GM23248 (cell line): ENCODE results near the gene KLRK1.
"Not testable (repeated sequence)": the region's sequence is repeated elsewhere in the genome, so short reads cannot be mapped to it uniquely, and the experiment has no call there.

ENCODE experiments used
- EZH2 ChIP-seq: fragments of 200-600 bp; sonication (generic); IDR thresholded peaks from 2 replicates; pipeline ENCODE4 v1.6.1; 2018; ENCODE audit warnings: antibody characterized with exemption, mild to moderate bottlenecking; ENCODE audit not compliant: insufficient read depth, poor library complexity, severe bottlenecking
- EZH2phosphoT487 ChIP-seq: fragments of 200-600 bp; sonication (generic); IDR thresholded peaks from 2 replicates; pipeline ENCODE4 v1.6.1; 2018; ENCODE audit warnings: antibody characterized with exemption, moderate library complexity, mild to moderate bottlenecking, low read depth; ENCODE audit not compliant: insufficient read depth

GRCh38 chr12:10430623-10431022 lies 40.8 kb upstream of the KLRK1 start:
- not testable (repeated sequence) for TF ChIP-seq EZH2, EZH2phosphoT487
